Measurements from ENCODE around the gene TUBGCP6.

- TF ChIP-seq CTCF (conservative IDR thresholded peaks at IDR 0.05; ENCODE audit: low read depth in 2 of 2) (peak in 1 of 2 experiments; percentile 45; a peak in 2 of 4 replicates), EZH2 (IDR thresholded peaks at IDR 0.05; ENCODE audit: low read depth, unreplicated experiment) (no peak), POLR2AphosphoS5 (IDR thresholded peaks at IDR 0.05; ENCODE audit: low read depth) (no peak)
Observed at GRCh38 chr22:50274311-50274710, 29.5 kb upstream of the TUBGCP6 start.
